GF-D8 (cell line): ENCODE measurements around the gene MED12L.
"Not testable (repeated sequence)": the region's sequence is repeated elsewhere in the genome, so short reads cannot be mapped to it uniquely, and the experiment has no call there.

ENCODE experiments used
- DNase-seq: peaks from one replicate; lab custom pipeline; 2025; lab: John Stamatoyannopoulos, UW

The MED12L gene

DNA sequence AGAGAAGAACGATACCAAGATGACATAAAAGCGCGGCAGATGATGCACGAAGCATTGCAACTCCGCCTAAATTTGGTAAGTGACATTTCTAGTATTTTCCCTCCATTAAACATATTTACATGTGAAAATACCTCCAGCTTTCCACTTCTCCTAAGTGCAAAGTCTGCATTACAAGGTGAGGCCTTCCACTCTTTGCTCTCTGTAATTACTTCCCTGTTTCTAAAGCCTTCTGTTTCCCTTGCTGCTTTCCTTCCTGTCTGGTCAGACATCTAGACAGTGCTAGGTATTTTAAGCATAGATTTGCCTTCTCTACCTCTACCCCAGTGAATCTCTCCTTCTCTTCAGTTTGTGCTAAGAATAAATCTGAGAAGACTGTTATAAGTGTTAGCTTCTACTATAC is 297.2 kb downstream of the MED12L start:
- DNase-seq: no peak

DNA sequence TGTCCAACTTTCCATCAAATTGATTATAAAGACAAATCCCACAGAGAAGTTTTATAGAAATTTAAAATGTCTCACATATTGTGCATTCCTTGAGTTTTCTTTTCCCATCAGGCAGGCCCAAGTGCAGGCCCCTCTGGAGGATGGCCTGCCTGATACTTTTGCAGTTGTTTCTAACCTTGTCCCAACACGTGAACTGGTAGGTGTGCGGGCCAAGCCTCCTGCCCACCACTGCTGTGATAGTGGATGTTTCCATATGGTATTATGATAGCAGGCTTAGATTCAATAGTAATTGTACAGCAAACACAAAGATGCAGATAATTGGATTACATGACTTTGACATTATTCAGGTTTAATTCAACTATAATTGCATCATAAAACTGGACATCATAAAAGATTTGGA is 297.6 kb downstream of the MED12L start:
- DNase-seq: no peak

DNA sequence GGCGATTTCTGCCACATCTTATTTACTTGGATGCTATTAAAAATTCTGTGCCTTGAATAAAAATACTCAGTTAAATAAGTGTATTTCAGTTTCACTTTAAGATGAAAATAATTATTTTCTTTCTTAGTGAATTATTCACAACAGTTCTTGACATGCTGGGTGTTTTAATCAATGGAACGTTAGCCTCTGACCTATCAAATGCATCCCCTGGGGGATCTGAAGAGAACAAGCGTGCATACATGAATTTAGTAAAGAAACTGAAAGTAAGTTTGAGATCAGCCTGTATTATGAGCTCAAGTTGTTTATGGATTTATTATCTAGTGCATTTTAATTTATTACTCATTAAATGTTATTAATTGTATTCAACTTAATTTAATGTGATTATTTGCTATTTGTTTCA is 298.5 kb downstream of the MED12L start:
- no peak for DNase-seq

DNA sequence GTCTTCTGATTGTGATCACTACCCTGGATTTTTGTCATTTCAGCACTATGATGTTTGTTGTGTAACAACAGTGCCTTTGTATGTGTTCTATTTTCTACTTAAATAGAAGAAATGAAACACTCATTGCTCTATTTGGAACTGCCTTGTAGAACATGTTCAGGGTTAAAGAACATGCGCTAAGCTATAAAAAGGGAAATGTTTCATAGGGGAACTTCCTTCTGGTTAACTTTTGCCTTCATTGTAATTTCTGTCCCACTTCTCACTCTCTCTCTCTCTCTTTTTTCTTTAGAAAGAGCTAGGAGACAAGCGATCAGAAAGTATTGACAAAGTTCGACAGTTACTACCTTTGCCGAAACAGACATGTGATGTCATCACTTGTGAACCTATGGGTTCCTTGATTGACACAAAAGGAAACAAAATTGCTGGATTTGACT is 299.3 kb downstream of the MED12L start, which contains the start of gene P2RY12:
Gene P2RY12, minus strand, starts transcription at position 13 of the 434 bp plus-strand sequence. CDS start 45,908 bp downstream, outside the sequence.
- no peak for DNase-seq

DNA sequence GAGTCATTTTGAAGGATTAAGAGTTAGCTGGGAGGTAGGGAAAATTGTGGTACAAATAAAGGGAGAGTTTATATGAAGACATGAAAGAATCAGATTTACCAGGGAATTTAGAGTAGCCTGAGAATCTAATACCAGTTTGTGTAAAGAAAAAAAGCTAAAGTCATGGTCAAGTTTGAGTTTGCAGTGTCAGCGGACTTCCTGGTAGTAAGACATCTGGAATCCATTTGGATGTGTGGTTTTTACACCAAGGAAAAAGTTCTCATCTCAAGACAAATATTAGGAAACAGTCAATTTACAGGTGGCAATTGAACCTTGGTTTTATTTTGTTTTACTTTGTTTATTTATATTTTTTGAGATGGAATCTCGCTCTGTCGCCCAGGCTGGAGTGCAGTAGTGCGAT is 300.6 kb downstream of the MED12L start:
- no peak for DNase-seq

DNA sequence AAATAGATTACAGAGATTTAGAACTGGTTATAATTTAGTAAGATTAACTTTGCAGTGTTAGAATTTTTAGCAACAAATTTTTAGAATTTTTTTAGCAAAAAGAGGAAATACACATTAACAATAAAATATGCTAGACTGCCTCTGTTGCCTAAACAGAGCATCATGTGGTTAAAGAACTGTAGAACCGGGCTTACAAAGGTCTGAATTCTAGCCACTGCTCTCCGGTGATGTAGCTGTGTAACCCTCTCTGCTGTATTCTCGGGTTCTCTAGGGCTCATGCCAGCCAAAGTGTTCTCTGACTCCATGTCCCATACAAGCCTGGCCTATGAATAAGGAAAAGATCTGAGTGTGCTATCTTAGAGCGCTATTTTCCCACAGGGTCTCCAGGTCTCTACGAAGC is 302.0 kb downstream of the MED12L start:
- DNase-seq: no peak

DNA sequence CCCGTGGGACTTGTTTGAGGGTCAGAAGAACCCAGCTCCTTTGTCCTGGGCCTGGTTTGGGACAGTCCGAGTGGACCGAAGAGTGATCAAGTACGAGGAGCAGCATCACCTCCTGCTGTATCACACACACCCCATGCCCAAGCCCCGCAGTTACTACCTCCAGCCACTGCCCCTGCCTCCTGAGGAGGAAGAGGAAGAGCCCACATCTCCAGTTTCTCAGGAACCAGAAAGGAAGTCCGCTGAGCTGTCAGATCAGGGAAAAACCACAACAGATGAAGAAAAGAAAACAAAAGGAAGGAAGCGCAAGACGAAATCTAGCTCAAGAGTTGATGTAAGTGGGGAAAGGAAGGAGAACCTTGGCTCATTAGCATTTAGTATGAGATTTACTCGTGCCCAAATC is 302.4 kb downstream of the MED12L start:
- peak; percentile 7 for DNase-seq

DNA sequence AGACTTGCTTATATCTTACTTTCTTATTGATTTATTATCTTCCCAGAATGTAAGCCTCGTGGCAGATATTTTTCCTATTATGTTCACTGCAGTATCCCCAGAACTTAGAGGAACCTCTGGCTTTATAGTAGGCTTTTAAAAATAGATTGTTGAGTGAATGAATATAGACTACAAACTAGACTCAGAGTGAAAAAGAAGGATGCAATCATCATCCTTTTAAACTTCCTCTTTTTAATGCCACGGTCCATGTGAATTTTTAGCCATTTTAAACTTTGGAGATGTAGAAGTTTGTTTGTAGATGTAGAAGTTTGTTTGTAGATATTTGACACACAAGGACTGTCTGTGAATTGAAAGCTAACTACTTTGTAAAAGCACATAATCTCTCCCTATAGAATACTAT is 306.3 kb downstream of the MED12L start:
- DNase-seq: no peak

DNA sequence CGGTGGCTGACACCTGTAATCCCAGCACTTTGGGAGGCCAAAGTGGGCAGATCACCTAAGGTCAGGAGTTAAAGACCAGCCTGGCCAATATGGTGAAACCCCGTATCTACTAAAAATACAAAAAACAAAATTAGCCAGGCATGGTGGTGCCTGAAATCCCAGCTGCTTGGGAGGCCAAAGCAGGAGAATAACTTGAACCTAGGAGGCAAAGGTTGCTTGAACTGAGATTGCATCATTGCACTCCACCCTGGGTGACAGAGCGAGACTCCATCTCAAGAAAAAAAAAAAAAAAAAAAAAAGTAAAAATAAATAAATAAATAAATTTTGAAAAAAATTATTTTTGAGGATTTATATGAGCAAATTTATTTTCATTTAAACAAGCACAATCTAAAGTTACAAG is 306.7 kb downstream of the MED12L start:
- not testable (repeated sequence) for DNase-seq

DNA sequence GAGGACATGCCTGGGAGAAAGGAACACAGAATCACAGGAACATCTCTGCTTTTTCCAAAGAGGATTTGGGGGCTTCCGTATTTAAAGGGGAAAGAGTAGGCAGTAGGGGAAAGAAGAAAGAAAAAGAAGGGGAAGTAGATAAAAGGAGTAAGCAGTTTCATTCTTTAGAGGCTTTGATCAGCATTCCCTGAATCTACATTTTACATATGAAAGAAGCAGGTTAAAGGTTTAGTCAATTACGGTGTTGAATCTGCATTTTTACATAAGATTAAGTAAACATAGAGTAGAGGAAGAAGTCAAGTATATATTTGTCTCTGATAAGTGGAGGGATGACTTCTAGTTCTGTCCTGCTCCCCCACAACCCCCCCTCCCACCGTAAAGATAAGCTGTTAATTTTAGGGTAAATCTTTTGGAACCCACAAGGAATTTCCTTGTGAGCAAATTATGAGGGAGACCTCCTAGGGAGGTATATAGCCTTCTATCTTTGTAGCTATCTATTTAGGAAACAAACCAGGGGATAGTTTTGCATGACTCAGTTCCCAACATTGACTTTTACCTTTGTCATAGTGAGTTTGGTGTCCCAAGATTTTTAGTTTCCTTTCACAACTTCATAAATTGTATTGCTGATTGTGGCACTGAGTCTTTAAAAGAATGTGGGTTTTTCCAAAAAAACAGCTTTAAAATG is 307.8 kb downstream of the MED12L start:
- no peak for DNase-seq

DNA sequence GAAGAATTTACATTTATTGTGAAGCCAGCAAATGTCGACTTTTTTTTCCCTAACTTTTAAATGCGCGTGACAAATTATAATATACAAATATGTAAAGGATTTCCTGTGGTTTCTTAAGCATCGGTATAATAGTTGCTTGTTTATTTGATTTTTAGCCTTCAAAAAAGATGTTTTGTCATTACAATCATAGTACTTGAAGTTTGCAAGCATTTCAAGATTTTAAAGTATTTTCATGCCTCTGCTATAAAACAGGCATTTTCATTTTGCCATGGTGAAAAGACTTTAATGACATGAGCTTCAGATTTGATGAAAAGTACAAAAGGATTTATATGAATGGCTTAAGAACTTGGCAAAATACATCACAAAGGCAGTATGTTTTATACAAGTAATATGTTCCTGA is 308.5 kb downstream of the MED12L start:
- DNase-seq: no peak

DNA sequence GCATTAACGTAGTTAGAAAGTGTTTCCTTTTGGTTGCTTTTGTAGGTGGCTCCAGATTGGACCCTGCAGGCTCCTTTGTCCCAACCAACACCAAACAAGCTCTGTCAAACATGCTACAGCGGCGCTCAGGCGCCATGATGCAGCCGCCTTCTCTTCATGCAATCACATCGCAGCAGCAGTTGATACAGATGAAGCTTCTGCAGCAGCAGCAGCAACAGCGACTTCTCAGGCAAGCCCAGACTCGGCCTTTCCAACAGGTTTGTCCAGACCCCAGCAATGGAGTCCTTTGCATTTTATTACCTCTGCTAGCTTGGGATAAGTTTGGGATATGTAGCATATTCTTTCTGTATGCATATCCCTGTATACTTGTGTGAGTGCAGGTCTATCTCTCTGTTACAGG is 309.1 kb downstream of the MED12L start:
- DNase-seq: no peak

DNA sequence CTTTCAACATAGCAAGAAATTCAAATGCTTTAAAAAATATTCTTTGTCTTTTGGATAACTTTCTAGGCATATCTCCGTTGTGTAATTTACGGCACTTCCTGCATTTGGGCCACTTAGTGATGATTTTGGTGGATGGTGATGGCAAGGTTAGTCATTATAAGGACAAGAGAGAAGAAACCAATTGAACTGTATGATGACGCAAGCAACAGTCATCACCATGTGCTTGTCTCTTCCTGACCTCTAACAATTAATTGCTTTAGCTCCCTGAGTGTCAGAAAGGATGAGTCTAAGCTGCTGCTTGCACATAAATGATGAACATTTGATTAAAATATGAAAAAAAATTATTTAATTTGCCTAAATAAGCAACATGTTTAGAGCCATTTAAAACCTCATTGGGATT is 310.3 kb downstream of the MED12L start:
- no peak for DNase-seq

DNA sequence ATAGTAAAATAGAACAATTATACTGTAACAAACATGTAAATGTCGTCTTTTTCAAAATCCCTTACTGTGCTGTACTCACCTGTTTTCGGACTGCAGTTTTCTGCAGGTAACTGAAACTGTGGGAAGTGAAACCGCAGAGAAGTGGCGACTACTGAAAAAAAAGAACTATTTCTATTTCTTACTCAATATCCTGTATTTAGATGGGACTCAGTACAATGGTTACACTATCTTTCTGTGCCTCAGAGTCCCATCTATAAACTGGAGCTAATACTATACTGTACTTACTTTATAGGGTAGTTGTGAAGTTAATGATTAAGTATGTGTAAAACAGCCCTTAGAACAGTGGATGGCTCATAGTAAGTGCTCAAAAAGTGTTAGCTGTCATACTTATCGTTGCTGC is 313.4 kb downstream of the MED12L start:
- no peak for DNase-seq

DNA sequence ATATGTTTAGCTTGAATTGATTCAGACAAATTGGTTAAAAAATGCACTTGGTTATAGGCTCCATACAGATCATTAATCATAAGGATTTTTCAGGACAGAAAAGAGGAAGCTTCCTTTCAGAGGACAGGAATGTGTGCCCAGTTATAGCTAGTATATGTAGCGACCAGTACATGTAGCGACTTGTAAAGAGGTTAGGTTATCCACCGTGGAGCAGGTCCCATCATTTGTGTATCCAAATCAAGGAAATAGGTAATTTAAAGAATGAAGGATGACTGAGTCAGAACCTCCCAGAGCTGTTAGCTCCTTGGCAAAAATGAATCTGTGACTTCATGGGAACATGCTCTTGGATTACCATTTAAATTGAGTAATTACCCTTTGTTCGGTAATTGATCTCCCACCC is 314.9 kb downstream of the MED12L start:
- DNase-seq: no peak

DNA sequence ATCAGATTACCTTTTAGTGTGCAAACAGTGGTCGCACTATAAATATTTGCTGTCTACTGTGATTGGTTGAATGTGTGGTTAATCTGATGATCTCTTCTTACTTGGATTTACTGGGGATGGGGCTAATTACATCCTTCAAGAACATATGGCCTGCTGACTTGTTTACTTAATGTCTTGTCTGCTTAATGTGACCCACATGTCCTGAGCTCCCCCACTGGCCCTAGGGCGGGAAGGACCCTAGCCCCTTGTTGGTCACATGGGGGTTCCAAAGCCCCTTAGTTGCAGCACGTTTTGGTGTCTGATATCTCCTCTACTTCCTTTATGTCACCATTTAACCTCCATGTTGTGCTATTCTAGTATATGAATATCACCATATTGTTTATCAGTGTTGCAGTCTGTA is 316.9 kb downstream of the MED12L start:
- no peak for DNase-seq

DNA sequence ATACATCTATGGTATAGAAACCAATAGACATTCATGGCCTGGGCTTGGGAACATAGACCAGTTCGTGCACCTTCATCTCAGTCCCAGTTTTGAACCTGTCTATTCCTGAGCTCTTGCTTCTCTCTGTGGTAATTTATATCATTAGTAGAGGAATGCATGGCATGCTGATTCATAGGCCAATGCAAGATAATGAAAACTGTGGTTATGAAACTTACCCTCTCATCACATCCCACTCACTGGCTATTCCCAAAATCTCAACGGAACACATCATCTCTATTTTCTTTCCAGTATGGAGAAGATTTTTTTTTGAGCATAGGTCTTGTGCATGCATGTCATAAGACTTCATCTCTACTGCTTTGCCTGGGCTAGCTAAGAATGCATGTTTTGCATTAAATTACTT is 317.8 kb downstream of the MED12L start:
- DNase-seq: no peak

DNA sequence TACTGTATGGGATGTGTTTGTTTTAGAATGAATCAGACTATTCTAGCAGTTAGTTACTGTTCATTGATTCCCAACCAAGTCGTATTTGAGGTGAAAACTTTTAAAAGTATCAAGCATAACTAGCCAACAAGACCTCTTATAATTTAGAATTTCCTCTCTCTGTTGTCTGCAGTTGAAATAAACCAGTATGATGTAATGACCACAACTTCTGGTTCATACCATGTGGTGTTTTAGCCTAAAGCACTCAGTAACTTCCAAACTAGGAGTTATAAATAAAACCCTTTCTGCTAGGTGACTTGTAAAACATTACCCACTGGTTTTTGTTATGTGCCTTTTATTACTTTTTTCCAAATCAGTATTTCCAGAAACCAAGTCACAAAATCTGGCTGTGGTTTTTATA is 318.9 kb downstream of the MED12L start:
- no peak for DNase-seq

DNA sequence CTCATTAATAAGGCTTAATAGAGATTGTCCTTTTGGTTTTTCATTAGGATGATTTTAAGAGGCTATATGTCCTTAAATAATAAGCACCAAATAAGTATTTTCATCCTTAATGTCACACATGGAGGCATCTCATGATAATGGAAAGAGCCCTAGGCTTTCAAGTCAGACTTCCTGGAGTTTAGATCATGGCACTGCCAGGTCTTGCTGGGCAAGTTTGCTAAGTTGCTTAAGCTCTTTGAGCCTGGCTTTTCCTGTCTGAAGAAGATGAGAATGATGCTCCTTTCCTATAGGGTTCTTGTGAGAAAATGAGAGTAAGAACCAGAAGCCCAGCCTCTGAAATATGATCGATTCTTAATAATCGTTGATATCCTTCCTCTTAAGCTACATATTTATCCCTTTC is 322.5 kb downstream of the MED12L start:
- no peak for DNase-seq

DNA sequence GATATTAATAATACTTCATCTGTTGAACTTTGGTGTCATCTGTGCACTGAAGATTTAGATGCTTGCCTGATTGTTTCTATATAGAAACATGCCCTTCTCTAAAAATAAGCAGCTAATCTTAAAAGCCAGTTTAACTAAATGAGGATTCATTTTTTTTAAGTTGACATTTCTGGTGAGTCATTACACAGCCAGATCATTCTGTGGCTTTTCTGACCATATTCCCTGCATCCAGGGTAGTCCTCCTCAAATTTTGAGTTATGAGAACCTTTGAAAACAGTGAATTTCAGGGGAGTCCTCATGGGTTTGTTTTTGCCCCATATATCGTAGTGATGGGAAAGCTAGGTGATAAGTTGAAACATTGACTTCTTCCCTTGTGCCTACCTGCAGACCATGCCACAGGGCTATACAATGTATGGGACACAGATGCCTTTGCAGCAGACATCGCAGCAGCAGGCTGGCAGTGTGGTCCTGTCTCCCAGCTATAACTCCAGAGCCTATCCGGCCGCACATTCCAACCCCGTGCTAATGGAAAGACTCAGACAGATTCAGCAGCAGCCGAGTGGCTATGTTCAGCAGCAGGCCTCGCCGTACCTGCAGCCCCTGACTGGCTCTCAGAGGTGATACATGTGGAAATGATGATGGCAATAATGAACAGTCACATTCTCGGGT is 325.6 kb downstream of the MED12L start:
- DNase-seq: no peak

DNA sequence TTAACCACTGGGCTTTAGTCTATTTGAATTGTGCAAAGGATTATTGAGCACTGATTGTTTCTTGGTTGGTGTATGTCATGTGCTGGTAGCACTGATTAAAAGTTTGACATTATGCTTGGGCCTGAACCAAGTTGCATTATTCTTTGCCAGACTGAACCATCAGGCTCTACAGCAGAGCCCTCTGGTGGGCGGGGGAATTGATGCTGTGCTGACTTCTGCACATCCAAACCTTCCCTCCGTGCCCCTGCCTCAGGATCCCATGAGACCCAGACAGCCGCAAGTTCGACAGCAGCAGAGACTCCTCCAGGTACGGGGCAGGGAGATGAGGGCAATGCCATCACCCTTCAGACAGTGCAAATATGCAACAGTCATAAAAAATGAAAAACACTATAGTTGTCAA is 327.5 kb downstream of the MED12L start:
- no peak for DNase-seq

DNA sequence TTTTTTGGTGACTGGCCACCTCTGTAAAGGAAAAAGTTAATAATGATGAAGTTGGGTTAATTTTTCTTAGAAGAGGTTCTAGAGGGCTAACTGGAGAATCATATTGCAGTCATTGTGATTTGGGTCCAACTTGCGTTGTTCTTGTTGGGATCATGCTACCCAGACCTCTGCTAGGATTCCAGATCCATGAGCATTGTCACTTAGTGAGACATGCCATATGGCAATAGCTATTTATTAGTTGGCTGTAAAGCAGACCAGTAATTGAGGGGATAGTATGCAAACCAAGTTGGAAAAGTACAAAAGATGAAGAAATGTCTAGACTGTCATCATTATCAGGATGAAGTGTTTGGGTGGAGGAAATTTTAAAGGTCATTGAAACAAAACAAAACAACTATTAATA is 329.8 kb downstream of the MED12L start:
- no peak for DNase-seq

DNA sequence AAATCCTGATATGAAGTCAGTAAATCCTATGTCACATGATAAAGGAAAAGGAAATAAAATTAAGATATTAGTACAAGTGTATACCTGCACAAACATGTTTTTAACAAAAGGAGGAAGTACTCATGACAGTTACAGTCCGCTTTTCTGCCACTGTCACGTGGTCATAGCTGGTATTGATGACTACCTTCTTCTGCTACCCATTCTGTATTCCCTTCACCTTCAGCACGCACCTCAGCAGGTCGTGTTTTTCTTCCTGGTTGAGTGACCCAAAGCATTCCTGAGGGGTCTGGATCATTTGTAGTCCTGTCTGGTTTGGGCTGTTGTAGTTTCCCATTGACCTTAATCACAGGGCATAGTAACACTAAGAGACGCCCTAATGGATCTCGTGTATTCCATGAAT is 334.3 kb downstream of the MED12L start:
- DNase-seq: no peak

DNA sequence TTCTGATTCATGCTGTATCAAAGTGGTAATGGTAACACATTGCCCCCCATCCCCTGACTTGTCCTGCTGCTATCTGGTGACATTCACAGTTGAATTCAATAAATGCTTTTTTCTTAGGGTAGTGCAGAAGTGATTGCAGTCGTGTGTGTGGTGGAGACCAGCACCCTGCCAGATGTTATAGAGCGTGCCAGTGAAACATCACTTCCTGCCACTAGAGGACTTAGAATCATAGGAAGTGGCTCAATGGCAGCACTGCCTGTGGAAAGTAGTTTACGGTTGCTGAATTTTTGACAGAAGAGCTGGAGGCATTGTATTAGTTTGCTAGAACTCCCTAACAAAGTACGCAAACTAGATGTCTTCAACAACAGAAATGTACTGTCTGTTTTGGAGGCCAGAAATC is 336.5 kb downstream of the MED12L start:
- no peak for DNase-seq
